Central memory CD4-positive, alpha-beta T cell (primary cell): ENCODE results near the gene SLC22A13.
"Not testable (repeated sequence)": the region's sequence is repeated elsewhere in the genome, so short reads cannot be mapped to it uniquely, and the experiment has no call there.

ENCODE experiments used
- DNase-seq: peaks from one replicate; pipeline ENCODE4 v3.0.0; 2022

SLC22A13 gene

GRCh38 chr3:38306941-38307340 is 41.3 kb downstream of the SLC22A13 start:
- DNase-seq, result no peak

- no peak for DNase-seq
Observed at GRCh38 chr3:38307599-38307998, 42.0 kb downstream of the SLC22A13 start.

- no peak for DNase-seq
Observed at GRCh38 chr3:38308456-38308855, 42.8 kb downstream of the SLC22A13 start.

- no peak for DNase-seq
Observed at GRCh38 chr3:38311476-38311875, 45.9 kb downstream of the SLC22A13 start.

- DNase-seq, result no peak
Observed at GRCh38 chr3:38311941-38312340, 46.3 kb downstream of the SLC22A13 start.

- DNase-seq, result no peak
Observed at GRCh38 chr3:38312356-38312755, 46.7 kb downstream of the SLC22A13 start.

- DNase-seq, result no peak
Observed at GRCh38 chr3:38313263-38313662, 47.7 kb downstream of the SLC22A13 start.

GRCh38 chr3:38313695-38314094 is 48.1 kb downstream of the SLC22A13 start:
- no peak for DNase-seq

- DNase-seq, result no peak
Observed at GRCh38 chr3:38314112-38314763, 48.6 kb downstream of the SLC22A13 start.

GRCh38 chr3:38314764-38315487 is 49.3 kb downstream of the SLC22A13 start:
- no peak for DNase-seq

GRCh38 chr3:38315488-38316230 is 50.0 kb downstream of the SLC22A13 start:
- DNase-seq, result no peak

- no peak for DNase-seq
Observed at GRCh38 chr3:38316356-38317191, 51.0 kb downstream of the SLC22A13 start.

GRCh38 chr3:38317192-38317759 is 51.7 kb downstream of the SLC22A13 start:
- DNase-seq, result no peak

- DNase-seq, result no peak
Observed at GRCh38 chr3:38318766-38319671, 53.4 kb downstream of the SLC22A13 start.

- DNase-seq, result not testable (repeated sequence)
Observed at GRCh38 chr3:38320638-38321037, 55.0 kb downstream of the SLC22A13 start.

- DNase-seq, result no peak
Observed at GRCh38 chr3:38323060-38323459, 57.4 kb downstream of the SLC22A13 start.

GRCh38 chr3:38325256-38325655 is 59.6 kb downstream of the SLC22A13 start:
- DNase-seq, result no peak

- no peak for DNase-seq
Observed at GRCh38 chr3:38327335-38328009, 61.9 kb downstream of the SLC22A13 start.
